ENCODE results near the gene ZFYVE19.

The ZFYVE19 gene

DNA sequence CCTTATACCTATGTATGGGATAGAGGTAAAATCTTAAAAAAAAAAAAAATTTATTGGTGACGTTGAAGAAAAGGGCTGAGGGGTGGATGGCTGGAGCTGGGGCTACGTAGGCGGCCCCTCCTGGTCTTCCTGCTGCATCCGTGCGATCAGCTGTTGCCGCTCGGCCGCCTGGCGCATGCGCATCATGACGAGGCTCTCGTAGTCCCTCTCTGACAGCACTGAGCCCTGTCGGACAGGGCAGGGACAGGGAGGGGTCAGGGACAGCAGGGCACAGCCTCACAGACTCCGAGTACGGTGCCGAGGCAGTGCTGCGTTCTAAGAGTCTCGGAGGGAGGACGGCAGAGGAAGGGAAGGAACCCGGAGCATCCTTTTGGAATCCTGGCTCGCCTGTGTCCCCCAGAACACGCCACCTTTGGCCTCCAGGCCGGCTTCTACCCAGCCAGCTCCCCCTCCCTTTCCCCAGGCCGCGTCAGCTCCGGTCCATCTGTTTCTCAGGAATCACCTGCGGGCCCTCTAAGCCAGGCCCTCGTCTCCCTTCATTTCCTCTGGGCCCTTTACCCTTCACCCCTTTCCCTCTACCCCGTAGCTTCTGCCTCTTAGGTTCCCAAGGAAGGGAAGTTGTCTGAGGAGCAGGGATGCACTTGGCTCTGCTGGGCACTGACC, 38.9 kb upstream of the ZFYVE19 start:
- Histone ChIP-seq H3K9me3 (ENCODE audit: control insufficient read depth, low read length) (no peaks in the 10 kb centered on the region), H3K4me3 (ENCODE audit: insufficient read depth, low read depth, low read length, poor library complexity, severe bottlenecking) (no peak overlapping the region), H3K27me3 (replicated peaks; ENCODE audit: control insufficient read depth, insufficient read depth, low read length, poor library complexity, severe bottlenecking) (no peaks in the 10 kb centered on the region), H3K27ac (ENCODE audit: insufficient read depth, low read length, poor library complexity, severe bottlenecking) (no peak overlapping the region), H3K36me3 (ENCODE audit: control insufficient read depth, insufficient read depth, low read length) (peaks cover 16% of the 10 kb centered on the region), H3K4me1 (ENCODE audit: control insufficient read depth, insufficient read depth, low read length, poor library complexity, severe bottlenecking) (peaks cover 30% of the 10 kb centered on the region)
- no peak for DNase-seq

DNA sequence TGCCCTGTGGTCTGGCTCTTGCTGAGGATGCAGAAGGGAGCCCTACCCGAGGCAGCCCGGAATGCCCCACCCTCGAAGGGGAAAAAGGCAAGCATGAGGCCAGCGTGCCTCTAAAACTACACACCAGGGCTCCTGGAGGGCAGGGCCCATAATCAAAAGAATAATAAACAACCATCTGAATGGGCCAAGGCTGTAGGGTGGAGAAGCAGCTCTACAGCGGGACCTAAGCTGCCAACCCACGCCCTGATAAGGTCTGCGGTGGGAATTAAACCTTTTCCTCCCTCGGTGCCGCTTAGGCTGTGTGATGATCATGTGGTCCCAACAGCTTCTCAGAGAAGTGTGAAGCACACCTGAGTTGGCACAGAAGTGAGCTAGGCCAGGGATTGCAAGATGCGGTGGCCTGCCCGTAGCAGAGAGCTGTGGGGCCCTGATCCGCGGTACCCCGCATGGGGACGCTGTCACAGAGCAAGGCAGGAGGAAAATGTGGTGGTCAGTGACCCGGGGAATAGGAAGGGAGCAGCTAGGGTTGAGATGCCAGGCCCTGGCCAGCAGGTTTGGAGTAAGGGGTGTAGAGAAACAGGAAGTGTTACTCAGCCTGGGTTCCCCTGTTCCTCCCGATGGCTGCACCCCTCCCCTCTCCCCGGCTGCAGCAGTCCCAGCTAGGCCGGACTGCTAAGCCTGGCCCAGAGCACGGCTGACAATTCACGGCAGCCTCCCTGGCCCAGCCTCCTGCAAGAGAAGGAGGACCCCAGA, 38.2 kb upstream of the ZFYVE19 start:
- peak overlapping the region; percentile 27 for H3K27ac ChIP-seq (ENCODE audit: insufficient read depth, low read length, poor library complexity, severe bottlenecking)
- H3K36me3 ChIP-seq (ENCODE audit: control insufficient read depth, insufficient read depth, low read length): peaks cover 19% of the 10 kb centered on the region

DNA sequence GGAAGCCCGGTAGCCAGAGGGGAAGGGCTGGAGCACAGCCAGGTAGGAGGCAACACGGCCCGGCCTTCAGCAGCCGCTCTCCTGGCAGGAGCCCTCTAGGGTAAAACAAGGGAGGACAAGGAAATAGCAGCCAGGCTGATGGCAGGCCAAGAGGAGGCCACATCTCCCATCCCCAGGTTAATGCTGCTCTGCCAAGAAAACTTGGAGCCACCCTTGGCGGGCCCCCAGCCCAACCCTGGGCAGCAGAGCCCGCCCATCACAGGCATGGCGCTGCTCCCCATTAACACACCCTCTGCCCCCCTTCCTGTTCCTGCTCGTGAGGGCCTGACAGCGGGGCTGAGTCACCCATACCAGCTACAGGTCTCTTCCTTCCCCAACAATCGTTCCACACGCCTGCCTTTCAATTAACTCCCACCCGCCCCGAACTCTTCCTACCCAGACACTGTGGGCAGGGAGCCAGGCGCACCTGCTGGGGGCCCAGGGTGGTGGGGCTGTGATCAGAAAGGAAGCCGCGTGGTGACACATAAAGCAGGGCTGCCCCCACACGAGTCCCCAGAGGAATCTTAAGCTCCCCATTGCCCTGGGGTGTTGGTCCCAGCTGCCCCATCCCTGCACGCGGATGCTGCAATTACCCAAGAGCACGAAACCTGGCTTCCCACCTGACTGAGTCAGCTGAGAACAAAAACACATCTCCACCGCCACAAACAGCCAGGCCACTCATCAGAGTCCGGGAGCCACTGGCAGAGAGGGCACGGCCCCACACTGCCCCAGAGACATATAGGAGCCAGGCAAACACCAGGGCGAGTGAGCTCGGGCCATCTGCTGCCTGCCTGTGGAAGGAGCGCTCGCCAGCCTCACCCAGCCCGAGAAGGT, 37.4 kb upstream of the ZFYVE19 start, which contains the start of gene C15orf62:
C15orf62 (plus strand) TSS at position 707 of the 873 bp plus-strand sequence. CDS start 516 bp downstream, outside the sequence.
- H3K4me1 ChIP-seq (ENCODE audit: control insufficient read depth, insufficient read depth, low read length, poor library complexity, severe bottlenecking): peaks cover 17% of the 10 kb centered on the region
- peaks cover 19% of the 10 kb centered on the region for H3K36me3 ChIP-seq (ENCODE audit: control insufficient read depth, insufficient read depth, low read length)
- peak within 1 kb of the TSS; percentile 27 for H3K27ac ChIP-seq (ENCODE audit: insufficient read depth, low read length, poor library complexity, severe bottlenecking)
- H3K4me3 ChIP-seq (ENCODE audit: insufficient read depth, low read depth, low read length, poor library complexity, severe bottlenecking): no peak within 1 kb of the TSS
- H3K9me3 ChIP-seq (ENCODE audit: control insufficient read depth, low read length): no peaks in the 10 kb centered on the region
- DNase-seq: no peak
- H3K27me3 ChIP-seq (replicated peaks; ENCODE audit: control insufficient read depth, insufficient read depth, low read length, poor library complexity, severe bottlenecking): no peaks in the 10 kb centered on the region

More for the DNA sequence above, 38.2 kb upstream of the ZFYVE19 start:
- peaks cover 22% of the 10 kb centered on the region for H3K4me1 ChIP-seq (ENCODE audit: control insufficient read depth, insufficient read depth, low read length, poor library complexity, severe bottlenecking)
- DNase-seq: no peak
- no peaks in the 10 kb centered on the region for H3K27me3 ChIP-seq (replicated peaks; ENCODE audit: control insufficient read depth, insufficient read depth, low read length, poor library complexity, severe bottlenecking)
- no peak overlapping the region for H3K4me3 ChIP-seq (ENCODE audit: insufficient read depth, low read depth, low read length, poor library complexity, severe bottlenecking)
- no peaks in the 10 kb centered on the region for H3K9me3 ChIP-seq (ENCODE audit: control insufficient read depth, low read length)

DNA sequence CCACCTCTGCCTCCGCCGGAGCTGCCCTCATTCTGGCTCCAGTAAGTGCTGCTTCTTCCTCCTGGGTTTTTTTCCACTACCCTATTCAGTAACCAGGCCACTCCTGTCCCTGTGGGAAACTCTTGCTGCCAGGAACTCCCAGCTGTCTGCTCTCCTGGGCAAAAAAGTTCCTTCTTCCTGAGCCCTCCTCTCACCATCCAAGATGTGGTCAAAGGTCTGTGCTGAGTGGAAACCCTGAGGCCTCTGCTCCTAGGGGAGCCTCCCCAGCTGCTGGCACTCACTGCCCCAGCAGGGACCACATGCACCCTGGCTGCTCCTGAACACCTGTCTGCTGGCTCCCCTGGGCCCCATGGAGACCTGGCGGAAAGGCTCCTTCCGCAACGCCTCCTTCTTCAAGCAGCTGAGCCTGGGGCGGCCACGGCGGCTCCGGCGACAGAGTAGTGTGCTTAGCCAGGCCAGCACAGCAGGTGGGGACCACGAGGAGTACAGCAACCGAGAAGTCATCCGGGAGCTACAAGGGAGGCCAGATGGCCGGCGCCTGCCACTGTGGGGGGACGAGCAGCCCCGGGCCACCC, 36.7 kb upstream of the ZFYVE19 start:
- Histone ChIP-seq H3K27me3 (replicated peaks; ENCODE audit: control insufficient read depth, insufficient read depth, low read length, poor library complexity, severe bottlenecking) (no peaks in the 10 kb centered on the region), H3K36me3 (ENCODE audit: control insufficient read depth, insufficient read depth, low read length) (peaks cover 21% of the 10 kb centered on the region), H3K4me3 (ENCODE audit: insufficient read depth, low read depth, low read length, poor library complexity, severe bottlenecking) (no peak overlapping the region), H3K4me1 (ENCODE audit: control insufficient read depth, insufficient read depth, low read length, poor library complexity, severe bottlenecking) (peaks cover 10% of the 10 kb centered on the region), H3K9me3 (ENCODE audit: control insufficient read depth, low read length) (no peaks in the 10 kb centered on the region), H3K27ac (ENCODE audit: insufficient read depth, low read length, poor library complexity, severe bottlenecking) (no peak overlapping the region)
- no peak for DNase-seq

DNA sequence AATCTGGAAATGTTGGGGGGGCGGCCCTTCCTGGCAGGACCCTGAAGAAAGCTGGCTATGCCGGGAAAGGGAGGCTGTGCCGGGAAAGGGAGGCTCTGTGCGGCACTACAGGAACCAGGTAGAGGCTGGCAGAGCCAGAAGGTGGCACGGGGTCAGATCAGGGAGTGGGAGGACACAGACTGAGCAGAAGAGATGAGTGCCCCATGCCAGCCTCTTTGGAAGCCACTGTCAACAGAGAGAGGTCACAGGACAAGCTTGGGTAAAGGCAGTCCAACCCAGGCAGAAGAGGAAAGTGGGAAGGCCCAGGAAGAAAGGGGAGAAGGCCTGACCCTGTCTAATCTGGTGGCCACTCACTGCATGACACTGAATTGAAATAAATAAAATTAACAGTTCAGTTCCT, 35.6 kb upstream of the ZFYVE19 start:
- Histone ChIP-seq H3K27ac (ENCODE audit: insufficient read depth, low read length, poor library complexity, severe bottlenecking) (no peak overlapping the region), H3K4me1 (ENCODE audit: control insufficient read depth, insufficient read depth, low read length, poor library complexity, severe bottlenecking) (peaks cover 4% of the 10 kb centered on the region), H3K4me3 (ENCODE audit: insufficient read depth, low read depth, low read length, poor library complexity, severe bottlenecking) (no peak overlapping the region), H3K9me3 (ENCODE audit: control insufficient read depth, low read length) (no peaks in the 10 kb centered on the region), H3K36me3 (ENCODE audit: control insufficient read depth, insufficient read depth, low read length) (peaks cover 30% of the 10 kb centered on the region), H3K27me3 (replicated peaks; ENCODE audit: control insufficient read depth, insufficient read depth, low read length, poor library complexity, severe bottlenecking) (no peaks in the 10 kb centered on the region)
- no peak for DNase-seq

DNA sequence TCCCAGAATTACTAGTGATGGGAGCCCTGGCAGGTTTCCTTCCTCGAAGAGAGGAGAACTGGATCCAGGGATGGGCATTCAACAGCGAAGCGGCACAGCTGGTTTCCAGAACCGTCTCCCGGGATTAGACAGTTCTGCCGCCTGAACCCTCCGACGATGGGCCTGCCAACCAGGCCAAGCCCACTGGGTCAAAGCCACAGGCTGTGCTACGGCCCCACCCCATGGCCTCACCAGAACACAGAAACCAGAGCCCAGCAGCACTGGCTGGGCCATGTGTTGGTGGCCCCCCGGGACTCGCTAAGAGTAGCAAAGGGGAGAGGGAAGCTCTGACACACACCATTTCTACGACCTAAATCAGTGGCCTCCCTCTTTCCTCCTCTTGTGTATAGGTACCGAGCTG, 34.9 kb upstream of the ZFYVE19 start:
- no peak overlapping the region for H3K27ac ChIP-seq (ENCODE audit: insufficient read depth, low read length, poor library complexity, severe bottlenecking)
- H3K9me3 ChIP-seq (ENCODE audit: control insufficient read depth, low read length): no peaks in the 10 kb centered on the region
- DNase-seq: no peak
- H3K36me3 ChIP-seq (ENCODE audit: control insufficient read depth, insufficient read depth, low read length): peaks cover 38% of the 10 kb centered on the region
- peaks cover 4% of the 10 kb centered on the region for H3K4me1 ChIP-seq (ENCODE audit: control insufficient read depth, insufficient read depth, low read length, poor library complexity, severe bottlenecking)
- H3K4me3 ChIP-seq (ENCODE audit: insufficient read depth, low read depth, low read length, poor library complexity, severe bottlenecking): no peak overlapping the region
- H3K27me3 ChIP-seq (replicated peaks; ENCODE audit: control insufficient read depth, insufficient read depth, low read length, poor library complexity, severe bottlenecking): no peaks in the 10 kb centered on the region

DNA sequence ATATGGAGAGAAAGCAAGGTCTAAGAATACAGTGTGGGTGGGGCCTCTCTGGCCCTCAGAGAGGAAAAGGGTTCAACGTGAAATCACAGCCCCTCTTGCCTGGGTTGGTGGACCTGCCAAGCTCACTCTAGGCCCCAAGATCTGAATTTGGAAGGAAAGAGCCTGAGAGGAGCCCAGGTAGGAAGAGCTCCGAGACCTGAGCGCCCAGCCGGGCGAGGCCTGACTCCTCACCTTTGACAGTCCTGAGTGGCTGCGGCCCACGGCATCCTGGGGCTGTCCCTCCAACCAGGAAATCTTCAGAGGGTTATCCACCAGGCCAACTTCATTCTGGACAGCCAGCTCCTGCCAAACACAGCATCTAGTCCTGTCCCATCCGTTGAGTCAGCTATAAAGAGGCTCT, 33.4 kb upstream of the ZFYVE19 start:
- Histone ChIP-seq H3K4me1 (ENCODE audit: control insufficient read depth, insufficient read depth, low read length, poor library complexity, severe bottlenecking) (peaks cover 4% of the 10 kb centered on the region), H3K36me3 (ENCODE audit: control insufficient read depth, insufficient read depth, low read length) (peaks cover 34% of the 10 kb centered on the region), H3K27me3 (replicated peaks; ENCODE audit: control insufficient read depth, insufficient read depth, low read length, poor library complexity, severe bottlenecking) (no peaks in the 10 kb centered on the region), H3K27ac (ENCODE audit: insufficient read depth, low read length, poor library complexity, severe bottlenecking) (no peak overlapping the region), H3K4me3 (ENCODE audit: insufficient read depth, low read depth, low read length, poor library complexity, severe bottlenecking) (no peak overlapping the region), H3K9me3 (ENCODE audit: control insufficient read depth, low read length) (no peaks in the 10 kb centered on the region)
- DNase-seq: no peak

DNA sequence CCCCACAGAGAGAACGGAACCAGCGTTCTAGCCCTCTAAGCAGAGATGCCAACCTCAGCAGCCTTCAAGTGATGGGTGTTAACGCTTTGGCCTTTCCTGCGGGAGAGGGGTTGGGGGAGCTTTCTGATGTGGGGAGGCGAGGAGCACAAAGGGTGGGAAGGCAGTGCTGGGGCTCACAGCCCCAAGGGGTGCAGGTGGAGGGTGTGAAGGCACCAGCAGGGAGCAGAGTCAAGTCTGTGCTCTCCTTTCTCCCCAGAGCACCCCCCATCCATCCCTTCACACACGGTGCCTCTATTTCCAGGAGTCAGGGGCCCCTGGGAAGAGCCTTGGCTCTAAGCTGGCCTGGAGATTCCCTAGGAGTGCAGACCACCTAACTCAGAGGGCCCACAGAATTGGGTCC, 33.0 kb upstream of the ZFYVE19 start:
- Histone ChIP-seq H3K4me1 (ENCODE audit: control insufficient read depth, insufficient read depth, low read length, poor library complexity, severe bottlenecking) (peaks cover 4% of the 10 kb centered on the region), H3K9me3 (ENCODE audit: control insufficient read depth, low read length) (no peaks in the 10 kb centered on the region), H3K27me3 (replicated peaks; ENCODE audit: control insufficient read depth, insufficient read depth, low read length, poor library complexity, severe bottlenecking) (no peaks in the 10 kb centered on the region), H3K4me3 (ENCODE audit: insufficient read depth, low read depth, low read length, poor library complexity, severe bottlenecking) (no peak overlapping the region), H3K36me3 (ENCODE audit: control insufficient read depth, insufficient read depth, low read length) (peaks cover 36% of the 10 kb centered on the region), H3K27ac (ENCODE audit: insufficient read depth, low read length, poor library complexity, severe bottlenecking) (no peak overlapping the region)
- DNase-seq: no peak

DNA sequence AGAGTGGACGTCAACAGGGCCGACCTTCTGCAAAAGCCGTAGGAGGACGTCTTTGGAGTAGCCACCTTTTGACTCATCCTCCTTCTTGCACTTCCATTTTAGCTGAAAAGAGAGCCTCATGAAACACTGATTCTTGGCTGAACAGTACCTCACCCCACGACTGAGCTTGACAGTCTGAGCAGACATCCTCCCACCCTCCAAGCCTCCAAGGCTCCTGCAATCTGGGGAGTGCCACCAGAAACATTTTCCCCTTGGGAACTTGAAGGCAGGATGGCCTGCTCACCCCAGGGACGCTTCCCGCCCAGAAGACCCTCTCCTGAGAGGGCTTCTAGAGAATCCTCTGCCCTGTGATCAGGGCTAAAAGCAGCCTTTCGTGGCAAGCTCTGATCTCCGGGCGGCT, 31.9 kb upstream of the ZFYVE19 start:
- H3K27ac ChIP-seq (ENCODE audit: insufficient read depth, low read length, poor library complexity, severe bottlenecking): no peak overlapping the region
- no peaks in the 10 kb centered on the region for H3K9me3 ChIP-seq (ENCODE audit: control insufficient read depth, low read length)
- H3K36me3 ChIP-seq (ENCODE audit: control insufficient read depth, insufficient read depth, low read length): peaks cover 47% of the 10 kb centered on the region
- DNase-seq: no peak
- no peaks in the 10 kb centered on the region for H3K4me1 ChIP-seq (ENCODE audit: control insufficient read depth, insufficient read depth, low read length, poor library complexity, severe bottlenecking)
- H3K4me3 ChIP-seq (ENCODE audit: insufficient read depth, low read depth, low read length, poor library complexity, severe bottlenecking): no peak overlapping the region
- no peaks in the 10 kb centered on the region for H3K27me3 ChIP-seq (replicated peaks; ENCODE audit: control insufficient read depth, insufficient read depth, low read length, poor library complexity, severe bottlenecking)

All from effector memory CD4-positive, alpha-beta T cell (primary cell).